ENCODE results near the gene NRCAM.
"Not testable (repeated sequence)": the region's sequence is repeated elsewhere in the genome, so short reads cannot be mapped to it uniquely, and the experiment has no call there.

Gene NRCAM

DNA sequence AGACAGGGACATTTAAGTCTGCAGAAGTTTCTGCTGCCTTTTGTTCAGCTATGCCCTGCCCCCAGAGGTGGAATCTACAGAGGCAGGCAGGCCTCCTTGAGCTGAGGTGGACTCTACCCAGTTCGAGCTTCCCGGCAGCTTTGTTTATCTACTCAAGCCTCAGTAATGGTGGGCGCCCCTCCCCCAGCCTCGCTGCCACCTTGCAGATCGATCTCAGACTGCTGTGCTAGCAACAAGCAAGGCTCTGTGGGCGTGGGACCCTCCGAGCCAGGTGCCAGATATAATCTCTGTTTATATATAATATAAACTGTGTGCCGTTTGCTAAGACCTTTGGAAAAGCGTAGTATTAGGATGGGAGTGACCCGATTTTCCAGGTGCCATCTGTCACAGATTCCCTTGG lies 63.1 kb downstream of the NRCAM start:
- not testable (repeated sequence) for DNase-seq

DNA sequence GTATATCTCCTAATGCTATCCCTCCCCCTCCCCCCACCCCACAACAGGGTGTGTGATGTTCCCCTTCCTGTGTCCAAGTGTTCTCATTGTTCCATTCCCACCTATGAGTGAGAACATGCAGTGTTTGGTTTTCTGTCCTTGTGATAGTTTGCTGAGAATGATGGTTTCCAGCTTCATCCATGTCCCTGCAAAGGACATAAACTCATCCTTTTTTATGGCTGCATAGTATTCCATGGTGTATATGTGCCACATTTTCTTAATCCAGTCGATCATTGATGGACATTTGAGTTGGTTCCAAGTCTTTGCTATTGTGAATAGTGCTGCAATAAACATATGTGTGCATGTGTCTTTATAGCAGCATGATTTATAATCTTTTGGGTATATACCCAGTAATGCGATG lies 68.5 kb downstream of the NRCAM start:
- DNase-seq = not testable (repeated sequence)

DNA sequence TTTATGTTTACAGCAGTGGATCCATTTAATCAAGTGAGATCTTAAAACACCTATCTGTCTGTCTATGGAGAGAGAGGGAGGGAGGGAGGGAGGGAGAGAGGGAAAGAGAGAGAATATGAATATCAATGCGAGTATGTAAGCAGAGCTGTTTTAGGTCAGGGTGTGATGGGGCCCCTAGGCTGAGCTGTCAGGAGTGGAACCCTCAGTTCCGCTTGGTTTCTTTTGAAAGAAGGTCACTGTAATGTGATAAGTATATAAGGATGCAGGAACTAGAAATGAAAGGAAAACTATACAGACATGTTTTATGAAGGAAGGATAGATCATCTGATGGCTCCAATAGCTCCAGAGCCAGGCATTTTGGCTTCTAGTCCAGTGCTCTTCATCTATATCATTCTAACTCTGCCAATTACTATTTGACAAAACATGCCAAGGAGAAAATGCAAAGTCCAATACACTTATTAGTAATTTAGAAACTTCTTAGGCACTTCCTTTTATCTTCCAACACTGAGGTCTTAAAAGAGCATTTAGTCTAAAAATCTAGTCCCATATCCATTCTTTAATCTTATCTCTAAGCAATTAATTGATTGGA lies 70.3 kb downstream of the NRCAM start:
- no peak for DNase-seq

DNA sequence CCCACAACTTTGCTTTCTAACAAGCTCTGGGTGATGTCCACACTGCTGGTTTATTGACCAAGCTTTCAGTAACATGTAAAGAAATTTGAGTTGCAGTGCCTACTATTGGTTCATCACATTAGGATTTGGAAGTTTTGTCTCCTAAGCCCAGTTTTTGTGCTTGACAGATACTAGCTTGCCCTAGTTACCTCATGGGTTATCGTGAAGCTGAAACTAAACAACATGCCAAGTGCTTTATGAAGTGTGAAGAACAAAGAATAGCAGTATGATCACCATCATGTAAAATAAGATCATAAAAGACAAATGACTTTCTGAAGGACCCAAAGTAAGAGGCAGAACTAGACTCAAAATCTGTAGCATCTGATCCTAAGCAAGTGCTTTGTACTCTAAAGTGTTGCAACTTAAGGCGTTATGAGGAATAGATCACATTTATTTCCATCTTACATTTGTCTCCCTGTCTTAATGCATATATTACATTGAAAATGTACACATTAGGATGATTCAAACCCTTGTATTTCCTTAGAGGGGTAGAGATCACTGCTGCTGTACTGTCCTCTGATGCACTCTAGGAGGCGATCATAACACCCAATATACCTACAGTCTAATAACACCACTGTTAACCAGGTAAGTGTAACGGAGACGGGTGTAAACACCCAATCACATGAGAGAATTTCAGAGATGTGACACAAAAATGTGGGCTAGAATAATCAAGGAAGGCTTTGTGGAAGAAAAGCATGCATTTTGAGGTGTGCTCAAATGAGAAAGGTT lies 71.3 kb downstream of the NRCAM start:
- no peak for DNase-seq

DNA sequence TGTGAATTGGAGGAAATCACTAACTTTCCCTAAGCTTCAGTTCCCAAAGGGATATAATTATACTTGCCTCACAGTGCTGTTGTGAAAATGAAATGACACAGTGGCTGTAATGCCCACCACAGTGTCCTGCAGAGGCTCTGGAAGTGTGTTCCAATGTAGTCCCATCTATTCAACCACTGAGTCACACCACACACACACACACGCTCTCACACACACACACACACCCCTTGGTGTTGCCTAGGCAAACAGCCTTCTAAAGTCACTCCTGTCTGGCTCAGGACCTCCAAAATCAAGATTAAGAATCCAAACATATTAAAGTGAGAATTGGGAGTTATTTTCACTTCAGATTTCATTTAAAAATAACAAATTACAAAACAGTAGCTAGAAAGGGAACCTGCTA lies 73.3 kb downstream of the NRCAM start:
- no peak for DNase-seq

DNA sequence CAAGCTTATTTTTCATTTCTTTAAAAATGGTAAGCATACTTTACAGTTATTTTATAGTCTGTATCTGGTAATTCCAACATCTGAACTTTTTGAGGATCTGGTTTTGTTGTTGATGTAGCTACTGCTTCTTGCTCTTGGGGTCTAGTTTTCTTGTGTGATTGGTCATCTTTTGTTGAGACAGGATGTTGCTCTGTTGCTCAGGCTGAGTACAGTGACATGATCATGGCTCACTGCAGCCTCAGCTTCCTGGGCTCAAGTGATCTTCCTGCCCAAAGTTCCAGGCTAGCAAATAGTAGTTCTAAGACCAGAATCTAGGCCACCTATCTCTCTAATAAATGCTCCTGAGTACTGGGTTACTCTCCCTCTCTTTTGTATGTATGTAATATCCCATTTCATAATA lies 75.7 kb downstream of the NRCAM start:
- DNase-seq = no peak

DNA sequence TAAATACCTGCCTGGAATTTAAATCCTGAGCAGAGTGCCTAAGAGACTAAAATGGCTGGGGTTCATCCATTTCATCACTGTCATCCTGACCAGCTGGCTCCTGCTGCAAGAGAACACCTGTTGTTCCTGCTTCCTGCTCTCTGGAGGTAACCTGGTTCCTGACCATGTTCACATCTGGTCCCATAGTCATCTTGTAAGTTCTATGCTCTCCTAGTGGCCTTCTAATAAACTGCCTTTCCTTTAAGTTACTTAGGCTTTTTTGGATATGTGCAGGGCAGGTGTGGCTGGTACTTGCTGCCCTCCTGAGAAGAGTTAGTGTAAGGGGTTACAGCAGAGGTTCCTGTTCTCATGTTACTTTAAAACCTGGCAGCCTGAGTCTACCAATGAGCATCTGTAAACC lies 80.0 kb downstream of the NRCAM start:
- DNase-seq = no peak

DNA sequence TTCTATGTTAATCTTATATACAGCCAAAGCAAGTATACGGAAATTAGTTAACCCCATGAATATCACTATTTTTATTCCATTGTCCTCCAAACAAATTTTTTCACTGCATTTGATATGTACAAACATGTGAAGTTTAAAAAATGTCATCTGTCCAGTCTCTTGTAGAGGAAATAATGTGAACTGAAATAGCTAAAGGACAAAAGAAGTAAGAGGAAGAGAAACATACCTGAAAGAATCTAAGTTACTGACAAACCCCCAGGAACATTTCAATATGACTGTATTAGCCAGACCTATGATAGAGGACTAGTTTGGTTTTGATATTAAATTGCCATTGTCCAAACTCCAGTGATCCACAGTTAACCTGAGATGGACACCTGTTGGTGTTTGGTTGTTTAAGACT lies 80.6 kb downstream of the NRCAM start:
- no peak for DNase-seq

DNA sequence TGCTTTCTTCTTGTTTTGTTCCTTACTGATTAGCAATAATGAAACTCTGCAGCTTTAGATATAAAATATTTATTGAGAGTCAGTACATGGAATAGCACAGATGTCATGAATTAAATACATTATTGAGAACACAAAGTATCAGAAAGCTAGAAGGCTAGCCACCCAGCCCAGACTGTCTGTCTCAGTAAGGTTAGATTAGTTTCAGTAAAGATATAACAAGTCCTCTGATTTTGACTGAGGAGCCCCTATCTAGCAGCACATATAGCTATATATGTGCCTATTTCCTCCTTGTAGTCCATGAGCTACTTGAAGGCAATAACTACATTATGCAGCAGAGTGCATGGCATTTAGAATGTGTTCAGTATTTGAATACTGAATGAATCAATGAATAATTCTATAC lies 81.3 kb downstream of the NRCAM start:
- DNase-seq = no peak

DNA sequence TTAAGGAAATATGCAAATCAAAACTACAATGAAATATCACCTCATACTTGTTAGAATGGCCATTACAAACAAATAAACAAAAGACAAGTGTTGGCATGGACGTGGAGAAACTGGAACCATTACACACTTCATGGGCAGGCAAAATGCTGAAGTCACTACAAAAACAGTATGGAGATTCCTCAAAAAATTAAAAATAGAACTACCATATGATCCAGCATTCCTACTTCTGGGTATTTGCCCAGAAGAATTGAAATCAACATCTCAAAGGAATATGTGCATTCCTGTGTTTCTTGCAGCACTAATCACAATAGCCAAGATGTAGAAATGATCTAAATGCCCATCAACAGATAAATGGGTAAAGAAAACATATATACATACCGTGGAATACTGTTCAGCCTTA lies 83.6 kb downstream of the NRCAM start:
- DNase-seq = no peak

DNA sequence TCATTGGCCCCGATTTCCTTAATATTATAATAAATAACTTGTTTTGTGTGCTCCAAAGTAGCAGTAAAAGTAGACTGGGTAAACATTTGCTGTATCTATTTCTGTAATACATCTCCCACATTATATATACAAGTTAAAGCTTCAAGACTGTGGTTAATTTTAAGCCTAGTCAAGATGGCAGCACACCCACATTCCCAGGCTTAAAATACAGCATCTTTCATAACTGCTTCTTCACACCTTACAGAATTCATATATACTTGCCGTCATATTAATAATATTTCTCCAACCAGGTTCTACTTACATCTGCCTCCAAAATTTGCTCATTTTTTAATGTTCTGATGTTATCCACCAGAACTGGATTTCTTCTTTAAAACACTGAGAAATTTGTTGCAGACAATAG lies 85.6 kb downstream of the NRCAM start:
- no peak for DNase-seq

DNA sequence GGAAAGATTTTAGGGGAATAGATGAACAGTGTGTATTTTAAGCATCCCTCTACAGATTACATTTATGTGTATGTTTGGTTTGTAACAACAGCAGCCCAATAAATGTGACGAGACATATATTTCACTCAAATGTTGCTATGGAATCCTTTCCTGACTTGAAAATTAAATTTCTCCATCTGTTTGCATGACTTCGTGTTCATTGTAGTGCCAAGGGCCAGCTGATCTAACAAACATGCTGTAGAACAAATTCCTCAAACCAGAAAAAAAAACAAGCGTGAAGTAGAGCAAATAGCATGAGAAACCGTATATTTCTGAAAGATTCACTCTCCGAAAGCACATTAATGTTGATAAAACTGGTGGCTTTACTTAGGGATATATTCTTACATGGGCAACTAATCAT lies 87.8 kb downstream of the NRCAM start:
- DNase-seq = no peak

DNA sequence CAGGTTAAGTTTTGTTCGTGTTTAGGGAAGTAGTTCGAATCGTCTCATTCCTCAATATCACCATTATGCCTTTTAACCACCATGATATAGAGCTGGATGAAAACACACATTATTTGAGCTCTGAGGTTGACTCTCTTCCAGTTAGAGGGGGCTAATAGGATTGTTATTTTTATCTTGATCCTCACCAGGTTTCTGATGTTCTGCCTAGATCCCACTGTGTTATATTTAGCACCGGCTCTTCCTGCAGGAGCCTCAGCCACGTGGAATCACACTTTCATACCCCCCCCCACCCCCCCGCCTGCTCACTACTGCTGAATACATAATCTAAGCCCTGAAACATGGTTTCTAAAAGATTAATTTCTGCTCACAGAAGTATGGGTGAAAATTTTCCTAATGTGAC lies 88.3 kb downstream of the NRCAM start:
- no peak for DNase-seq

DNA sequence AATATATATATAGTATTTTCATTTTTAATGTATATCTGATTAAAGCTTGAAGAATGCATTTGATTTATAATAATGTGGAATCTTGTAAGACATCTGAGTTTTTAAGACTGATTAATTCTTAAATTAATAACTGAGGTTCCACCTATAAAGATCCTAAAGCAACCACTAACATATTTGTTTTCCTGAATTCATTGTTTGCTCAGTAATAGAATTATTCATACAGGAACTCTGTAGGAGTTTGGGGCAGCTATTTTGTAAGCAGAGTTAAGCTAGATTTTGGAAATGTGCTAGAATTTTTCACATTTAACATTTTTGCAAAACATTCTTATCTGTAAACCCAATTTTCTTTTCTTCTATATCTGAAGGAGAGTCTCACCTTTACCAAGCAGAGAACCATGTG lies 88.9 kb downstream of the NRCAM start:
- no peak for DNase-seq

DNA sequence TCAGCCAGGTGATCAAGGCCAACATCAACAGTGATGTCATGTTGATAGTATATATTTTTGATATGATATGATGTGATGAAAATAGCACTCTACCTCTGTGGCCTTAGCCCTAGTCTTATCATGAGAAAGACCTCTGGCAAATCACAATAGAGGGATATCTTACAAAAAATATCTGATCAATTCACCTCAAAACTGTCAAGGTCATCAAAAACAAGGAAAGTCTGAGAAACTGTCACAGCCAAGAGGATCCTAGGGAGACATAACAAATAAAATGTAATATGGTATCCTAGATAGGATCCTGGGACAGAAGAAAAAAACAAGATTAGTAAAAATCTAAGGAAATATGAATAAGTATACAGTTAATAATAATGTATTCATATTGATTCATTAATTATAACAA lies 92.6 kb downstream of the NRCAM start:
- no peak for DNase-seq

DNA sequence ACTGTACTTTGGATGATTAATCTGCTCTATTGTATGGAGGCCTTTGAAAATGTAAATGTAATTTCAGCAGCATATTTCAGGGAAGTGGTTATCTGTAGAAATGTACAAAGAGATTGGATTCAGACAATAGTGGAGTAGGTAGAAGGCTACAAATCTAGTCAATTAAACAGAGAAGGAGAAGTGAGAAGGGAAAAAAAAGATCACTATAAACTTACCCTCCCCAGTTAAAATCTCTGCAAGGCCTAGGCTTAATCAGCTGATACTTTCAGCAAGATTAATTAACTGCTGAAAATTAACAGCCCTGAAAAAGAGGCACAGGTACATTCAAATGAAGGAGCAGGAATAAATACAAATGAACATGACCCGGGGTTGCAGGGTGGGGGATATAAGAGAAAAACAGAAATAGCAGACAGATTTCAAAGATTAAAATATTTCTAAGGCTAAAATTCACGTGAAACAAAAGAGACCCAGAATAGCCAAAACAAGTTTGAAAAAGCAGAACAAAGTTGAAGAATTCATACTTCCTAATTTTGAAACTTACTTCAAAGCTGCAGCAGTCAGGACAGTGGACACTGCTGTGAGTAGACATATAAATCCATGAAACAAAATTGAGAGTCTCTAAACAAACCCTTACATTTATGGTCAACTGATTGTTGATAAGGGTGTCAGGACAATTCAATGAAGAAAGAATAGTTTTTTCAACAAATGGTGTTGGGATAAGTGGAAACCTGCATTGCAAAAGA lies 96.0 kb downstream of the NRCAM start:
- DNase-seq = no peak

DNA sequence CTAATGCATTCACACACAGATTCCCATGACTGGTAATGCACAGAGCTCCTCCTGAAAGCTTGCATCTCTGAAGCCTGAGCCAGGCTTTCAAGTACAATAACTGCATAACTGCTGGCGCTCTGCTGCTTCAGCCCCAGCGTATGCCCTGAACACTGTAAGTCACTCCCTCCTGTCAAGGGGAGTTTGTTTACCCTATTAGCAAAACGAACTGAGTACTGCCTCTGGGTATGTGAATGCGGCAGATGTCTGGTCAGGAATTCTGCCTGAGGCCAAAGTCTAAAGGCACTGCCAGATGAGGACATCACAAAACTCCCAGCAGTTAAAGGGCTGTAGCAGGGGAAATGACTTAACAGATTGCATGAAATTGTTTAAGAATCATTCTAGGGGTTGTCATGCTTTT lies 97.7 kb downstream of the NRCAM start:
- no peak for DNase-seq

DNA sequence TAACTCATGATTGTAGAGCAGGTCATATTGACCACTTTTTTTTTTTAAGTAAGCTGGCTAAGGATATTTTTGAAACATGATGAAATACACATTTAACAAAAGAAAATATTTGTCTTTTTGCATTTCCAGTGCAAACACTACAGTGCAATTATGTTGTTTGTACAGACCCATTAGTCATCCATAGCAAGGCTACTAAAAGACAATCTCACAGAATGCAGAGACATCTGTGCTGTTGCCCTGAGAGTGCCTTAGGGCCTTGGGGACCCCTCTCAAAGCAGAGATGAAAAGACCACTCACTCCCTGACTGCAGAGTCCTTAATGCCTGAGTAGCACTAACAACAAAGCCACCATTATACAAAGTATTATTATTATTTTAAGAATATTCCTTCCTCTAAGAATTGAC lies 104.5 kb downstream of the NRCAM start:
- DNase-seq = no peak

DNA sequence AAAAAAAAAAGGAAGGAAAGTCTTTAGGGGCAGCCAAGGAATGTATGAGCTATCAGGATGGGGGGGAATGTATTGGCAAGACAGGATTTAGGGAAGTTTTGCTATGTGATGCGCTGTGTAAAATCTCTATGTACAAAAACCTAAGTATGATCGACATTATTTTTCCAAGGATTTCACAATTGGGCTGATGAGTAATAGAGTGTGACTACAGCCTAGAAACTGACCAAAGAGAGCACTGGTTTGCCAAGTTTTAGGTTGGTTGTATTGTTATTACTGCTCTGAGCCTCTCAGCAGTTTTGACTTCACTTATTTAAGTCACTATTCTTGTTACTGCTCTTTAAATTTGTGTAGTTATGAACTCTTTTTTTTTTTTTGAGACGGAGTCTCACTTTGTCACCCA lies 107.3 kb downstream of the NRCAM start:
- DNase-seq = no peak

DNA sequence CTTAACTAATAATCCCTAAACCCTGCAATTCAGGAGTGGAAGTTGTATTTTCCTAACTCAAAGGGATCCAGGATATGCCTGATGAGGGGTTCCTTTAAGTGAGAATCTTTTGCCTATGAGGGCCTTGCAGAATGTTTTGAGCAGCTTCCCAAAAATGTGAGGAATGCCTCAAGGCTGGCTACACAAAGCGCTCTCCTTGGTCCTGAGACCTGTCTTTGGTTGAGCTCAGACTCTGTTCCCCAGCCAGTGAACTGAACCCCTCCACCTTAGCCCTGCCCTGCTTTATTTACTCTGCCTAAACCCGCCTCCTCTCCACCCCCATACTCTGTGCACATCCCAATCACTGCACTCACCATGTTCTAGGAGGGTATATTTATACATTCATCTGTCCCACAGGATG lies 108.6 kb downstream of the NRCAM start:
- no peak for DNase-seq

DNA sequence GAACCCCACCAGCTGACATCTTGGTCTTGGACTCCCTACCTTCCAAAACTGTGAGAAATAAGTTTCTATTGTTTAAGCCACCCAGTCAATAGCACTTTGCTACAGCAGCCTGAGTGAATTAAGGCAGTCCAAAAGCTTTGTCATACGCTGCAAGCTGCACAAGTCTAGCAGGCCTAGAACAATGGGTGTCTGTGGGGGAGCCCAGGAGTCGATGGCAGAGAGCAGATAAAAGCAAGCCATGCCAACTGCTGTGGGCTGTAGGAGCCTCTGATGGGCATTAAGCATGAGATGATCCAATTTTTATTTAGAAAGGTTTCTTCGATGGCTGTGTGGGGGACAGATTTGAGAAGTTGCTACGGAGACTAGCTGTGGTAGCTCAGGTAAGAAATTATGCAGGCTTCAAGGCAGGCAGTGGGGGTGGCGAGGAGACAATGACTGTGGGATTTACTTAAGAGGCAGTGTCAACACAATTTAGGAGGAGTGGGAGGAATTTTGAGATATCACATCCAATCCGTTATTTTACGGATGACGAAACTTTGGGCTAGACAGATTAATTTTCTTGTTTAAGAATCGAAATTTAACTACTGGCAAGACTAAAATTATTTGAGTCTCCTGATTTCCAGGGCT lies 110.4 kb downstream of the NRCAM start:
- no peak for DNase-seq

DNA sequence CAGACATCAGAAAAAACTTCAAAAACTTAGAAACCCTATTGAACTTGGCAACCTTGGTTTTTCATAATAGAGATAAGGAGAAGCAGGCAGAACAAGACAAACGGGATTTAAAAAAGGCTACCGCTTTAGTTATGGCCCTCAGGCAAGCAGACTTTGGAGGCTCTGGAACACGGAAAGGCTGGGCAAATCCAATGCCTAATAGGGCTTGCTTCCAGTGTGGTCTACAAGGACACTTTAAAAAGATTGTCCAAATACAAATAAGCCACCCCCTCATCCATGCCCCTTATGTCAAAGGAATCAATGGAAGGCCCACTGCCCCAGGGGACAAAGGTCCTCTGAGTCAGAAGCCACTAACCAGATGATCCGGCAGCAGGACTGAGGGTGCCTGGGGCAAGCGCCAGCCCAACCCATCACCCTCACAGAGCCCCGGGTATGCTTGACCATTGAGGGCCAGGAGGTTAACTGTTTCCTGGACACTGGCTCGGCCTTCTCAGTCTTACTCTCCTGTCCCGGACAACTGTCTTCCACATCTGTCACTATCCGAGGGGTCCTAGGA lies 115.3 kb downstream of the NRCAM start:
- DNase-seq = no peak

DNA sequence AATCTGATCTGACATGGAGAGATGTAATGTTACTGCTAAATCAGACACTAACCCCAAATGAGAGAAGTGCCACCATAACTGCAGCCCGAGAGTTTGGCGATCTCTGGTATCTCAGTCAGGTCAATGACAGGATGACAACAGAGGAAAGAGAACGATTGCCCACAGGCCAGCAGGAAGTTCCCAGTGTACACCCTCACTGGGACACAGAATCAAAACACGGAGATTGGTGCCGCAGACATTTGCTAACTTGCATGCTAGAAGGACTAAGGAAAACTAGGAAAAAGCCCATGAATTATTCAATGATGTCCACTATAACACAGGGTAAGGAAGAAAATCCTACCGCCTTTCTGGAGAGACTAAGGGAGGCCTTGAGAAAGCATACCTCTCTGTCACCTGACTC lies 115.8 kb downstream of the NRCAM start:
- DNase-seq = not testable (repeated sequence)

All from activated CD4-positive, alpha-beta T cell treated with anti-CD3 and anti-CD28 coated beads, Interleukin-2, amount 50 U/mL, for 48 hours (primary cell).